Hindlimb muscle (tissue), 1 donor: ENCODE data around the gene RHEBL1. TPM values are rescaled to one million over a fixed set of nuclear protein-coding genes. Genes with fewer than 3 reads are reported as not detected.
A peak's percentile ranks its signal among the peaks of the same experiment; 100 is the strongest.

Experiments used
- DNase-seq: peaks from one replicate; pipeline ENCODE4 v3.0.0-alpha.2; 2013
- polyA plus RNA-seq: library from polyadenylated mRNA; unstranded; fragments of 120-200 nt; gene quantifications from one replicate; pipeline ENCODE4 v1.2.1, GENCODE V29; 2013; ENCODE audit not compliant: insufficient read length

Gene RHEBL1
- polyA plus RNA-seq: 2.2 TPM

GRCh38 chr12:49069507-49070346 is at the start of gene RHEBL1:
RHEBL1 (minus strand) TSS chr12:49069979; CDS start chr12:49069785, 194 bp downstream.
- peak; percentile 96 for DNase-seq

DNA sequence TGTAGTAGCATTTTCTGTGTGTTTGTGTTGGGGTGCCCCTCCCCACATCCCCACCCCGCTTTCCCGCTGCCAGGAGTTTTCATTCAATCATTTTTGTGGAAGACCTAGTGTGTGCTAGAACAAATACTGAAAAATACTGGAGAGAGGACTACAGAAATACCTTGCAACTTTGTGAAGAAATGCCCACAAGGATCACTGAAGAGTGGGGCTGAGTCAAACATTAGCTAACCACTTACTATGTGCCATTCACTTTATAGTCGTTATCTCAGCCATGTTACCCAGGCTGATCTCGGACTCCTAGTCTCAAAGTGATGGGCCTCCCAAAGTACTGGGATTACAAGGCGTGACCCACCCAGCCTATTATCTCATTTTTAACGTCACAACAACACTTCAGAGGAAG is 41.4 kb upstream of the RHEBL1 start:
- no peak for DNase-seq

DNA sequence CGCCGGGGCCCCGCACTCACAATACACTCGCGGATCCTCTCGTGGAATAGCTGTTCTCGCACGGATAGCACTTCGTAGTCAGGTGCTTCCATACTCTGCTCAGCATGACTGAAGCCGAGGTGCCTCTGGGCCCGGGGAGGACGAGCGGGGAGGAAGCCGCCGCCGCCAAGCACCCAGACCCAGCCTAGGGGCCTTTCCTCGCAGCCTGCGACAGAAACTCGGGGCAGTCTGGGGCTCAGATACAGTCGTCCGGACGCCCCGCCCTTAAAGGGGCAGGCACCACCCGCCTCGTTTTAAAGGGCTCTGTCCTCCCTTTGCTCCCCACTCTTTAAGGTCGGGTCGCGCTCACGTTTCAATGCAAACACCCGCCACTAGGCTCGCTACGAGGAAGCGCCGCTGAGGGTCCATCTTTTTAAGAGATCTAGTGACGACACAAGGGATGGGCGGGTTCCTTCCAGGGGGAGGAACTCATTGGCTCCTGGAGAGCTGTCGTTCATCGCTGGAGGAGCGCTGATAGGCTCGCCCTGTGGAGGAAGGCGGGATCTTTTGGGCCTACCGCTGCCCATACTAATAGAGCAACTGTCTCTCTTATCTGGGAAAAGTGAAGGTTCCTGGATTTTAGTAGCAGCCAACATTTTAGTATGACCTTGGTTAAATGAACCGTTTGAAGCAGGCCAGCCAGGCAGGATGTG is 40.8 kb upstream of the RHEBL1 start, which contains the start of gene LMBR1L:
Gene LMBR1L, minus strand, starts transcription at position 384 of the 692 bp plus-strand sequence. Its CDS starts 292 bp downstream, at position 92.
- peak; percentile 98 for DNase-seq

- peak; percentile 42 for DNase-seq
Measured at GRCh38 chr12:49109641-49110463, 40.1 kb upstream of the RHEBL1 start.

- DNase-seq: peak; percentile 39
Measured at GRCh38 chr12:49108958-49109404, 39.2 kb upstream of the RHEBL1 start.

- DNase-seq: peak; percentile 47
Measured at GRCh38 chr12:49105504-49106084, 35.8 kb upstream of the RHEBL1 start.

DNA sequence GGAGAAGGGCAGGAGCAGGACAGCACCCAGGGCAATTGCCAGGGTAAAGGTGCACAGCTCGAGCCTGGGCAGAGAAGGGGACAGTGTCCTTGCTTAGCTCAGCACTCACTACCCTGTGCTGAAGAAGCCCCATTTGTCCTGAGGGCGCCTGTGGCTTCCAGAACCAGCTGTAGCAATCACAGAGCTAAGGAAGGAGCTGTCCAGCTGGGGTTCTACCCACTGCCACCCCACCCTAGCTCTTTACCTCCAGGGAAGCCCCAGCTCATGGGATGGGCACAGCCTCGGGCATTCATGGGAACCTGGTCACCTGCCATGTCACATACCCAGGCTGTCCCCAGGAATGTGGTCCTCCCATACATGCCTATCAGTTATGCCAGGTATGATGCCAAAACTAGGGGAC is 35.0 kb upstream of the RHEBL1 start:
- no peak for DNase-seq

GRCh38 chr12:49100380-49100779 is 30.6 kb upstream of the RHEBL1 start:
- DNase-seq: no peak

DNA sequence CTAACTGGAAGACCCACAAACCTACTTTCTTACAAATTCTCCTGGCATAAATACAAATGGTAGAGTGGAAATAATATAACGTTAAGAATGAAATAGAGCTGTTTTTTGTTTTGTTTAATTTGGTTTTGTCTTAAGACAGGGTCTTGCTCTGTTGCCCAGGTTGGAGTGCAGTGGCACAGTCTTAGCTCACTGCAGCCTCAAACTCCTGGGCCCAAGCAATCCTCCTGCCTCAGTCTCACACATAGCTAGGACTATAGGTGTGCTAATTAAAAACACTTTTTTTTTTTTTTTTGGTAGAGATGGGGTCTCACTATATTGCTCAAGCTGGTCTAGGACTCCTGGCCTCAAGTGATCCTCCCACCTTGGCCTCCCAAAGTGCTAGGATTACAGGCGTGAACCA is 28.9 kb upstream of the RHEBL1 start:
- DNase-seq: no peak

GRCh38 chr12:49098035-49098451 is 28.3 kb upstream of the RHEBL1 start:
- DNase-seq: no peak

DNA sequence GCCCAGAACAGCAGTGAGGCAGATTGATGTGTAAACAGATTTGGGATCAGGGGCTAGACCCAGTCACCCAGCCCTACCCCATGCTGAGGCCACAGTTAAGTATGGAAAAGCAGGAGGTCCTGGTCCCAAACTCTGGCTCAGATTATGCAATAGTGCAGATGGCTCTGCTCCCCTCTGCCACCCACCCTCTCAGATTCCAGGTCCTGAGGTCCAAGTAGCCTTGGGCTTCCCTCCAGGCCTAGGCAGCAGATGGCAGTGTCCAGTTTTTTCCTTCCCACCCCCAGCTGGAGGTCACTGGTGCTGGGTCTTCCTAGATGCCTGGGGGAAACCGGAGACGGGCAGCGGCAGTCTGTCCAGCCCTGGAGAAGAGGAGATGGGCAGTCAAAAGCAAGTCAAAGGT is 27.6 kb upstream of the RHEBL1 start:
- no peak for DNase-seq

GRCh38 chr12:49094975-49095365 is 25.2 kb upstream of the RHEBL1 start:
- DNase-seq: no peak

- no peak for DNase-seq
Measured at GRCh38 chr12:49094160-49094974, 24.6 kb upstream of the RHEBL1 start, which contains the start of gene DHH. DHH (minus strand) TSS chr12:49094801; CDS start chr12:49094512, 289 bp downstream.

GRCh38 chr12:49093792-49094159 is 24.0 kb upstream of the RHEBL1 start:
- DNase-seq: no peak

DNA sequence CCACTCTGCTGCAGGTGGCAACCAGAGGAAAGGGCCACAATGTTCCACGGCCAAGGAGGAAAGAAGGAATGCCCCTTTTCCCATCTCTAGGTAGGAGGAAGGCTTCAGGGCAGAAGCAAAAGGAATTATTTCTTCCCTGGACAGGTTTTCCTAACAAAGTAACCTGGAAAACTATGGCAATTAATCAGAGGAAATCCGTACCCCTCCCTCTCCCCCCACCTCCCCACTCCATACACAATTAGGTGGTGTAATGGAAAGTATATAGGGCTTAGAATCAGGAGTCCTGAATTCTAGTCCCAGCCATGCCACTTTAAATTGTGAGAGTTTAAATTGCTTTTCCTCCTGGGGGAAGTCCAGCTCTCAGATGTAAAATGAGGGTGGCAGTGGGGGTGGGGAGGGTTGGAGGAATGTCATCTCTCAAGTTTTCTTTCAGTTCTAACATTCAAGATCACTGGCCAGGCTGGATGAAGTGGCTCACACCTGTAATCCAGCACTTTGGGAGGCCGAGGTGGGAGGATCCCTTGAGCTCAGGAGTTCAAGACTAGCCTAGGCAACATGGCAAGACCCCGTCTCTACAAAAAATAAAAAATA is 23.1 kb upstream of the RHEBL1 start:
- no peak for DNase-seq

DNA sequence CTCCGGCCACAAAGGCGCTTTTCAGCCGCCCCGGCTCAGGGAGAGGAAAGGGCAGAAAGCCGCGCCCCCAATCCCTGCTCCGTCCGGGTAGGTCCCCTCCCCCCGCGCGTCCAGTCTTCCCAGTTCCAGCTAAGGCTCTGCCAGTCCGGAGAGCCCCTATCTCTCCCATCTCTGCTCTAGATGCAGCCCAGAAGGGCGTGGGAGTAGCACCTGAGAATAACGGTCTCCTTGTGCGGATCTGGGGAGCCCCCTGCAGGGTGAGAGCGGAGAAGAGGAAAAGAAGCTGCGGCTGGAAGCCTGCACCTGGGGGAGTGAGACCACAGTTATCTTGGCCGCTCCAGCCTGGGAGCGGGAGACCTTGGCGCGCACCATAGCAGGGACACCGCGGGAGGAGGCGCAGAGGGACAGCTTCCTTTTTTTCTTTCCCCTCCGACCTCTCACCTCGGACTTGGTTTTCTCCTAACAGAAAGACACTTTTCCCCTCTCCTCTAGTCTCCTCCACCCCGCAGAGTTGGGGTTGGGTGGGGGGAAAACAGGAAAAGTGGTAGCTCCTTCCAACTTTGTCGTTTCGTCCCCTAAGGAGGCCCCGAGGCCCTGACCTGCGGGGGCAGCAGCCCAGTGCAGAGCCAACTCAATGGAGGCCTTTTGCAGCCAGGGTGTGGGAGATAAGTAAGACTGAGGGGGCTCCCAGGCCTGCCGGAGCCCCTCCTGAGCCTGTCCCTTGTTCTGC is 22.5 kb upstream of the RHEBL1 start:
- DNase-seq: no peak

DNA sequence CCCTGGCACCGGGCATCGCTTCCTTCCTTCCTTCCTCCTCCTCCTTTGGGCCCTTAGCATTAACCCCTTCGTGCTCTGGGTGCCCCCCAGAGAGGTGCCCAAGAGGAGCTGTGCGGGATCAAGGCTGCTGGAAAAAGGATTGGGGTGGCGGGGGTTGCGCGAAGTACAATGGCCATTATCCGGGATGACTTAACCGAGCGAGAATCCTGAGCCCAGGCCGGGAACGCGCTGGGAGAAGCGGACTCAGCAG is 22.0 kb upstream of the RHEBL1 start:
- DNase-seq: no peak

DNA sequence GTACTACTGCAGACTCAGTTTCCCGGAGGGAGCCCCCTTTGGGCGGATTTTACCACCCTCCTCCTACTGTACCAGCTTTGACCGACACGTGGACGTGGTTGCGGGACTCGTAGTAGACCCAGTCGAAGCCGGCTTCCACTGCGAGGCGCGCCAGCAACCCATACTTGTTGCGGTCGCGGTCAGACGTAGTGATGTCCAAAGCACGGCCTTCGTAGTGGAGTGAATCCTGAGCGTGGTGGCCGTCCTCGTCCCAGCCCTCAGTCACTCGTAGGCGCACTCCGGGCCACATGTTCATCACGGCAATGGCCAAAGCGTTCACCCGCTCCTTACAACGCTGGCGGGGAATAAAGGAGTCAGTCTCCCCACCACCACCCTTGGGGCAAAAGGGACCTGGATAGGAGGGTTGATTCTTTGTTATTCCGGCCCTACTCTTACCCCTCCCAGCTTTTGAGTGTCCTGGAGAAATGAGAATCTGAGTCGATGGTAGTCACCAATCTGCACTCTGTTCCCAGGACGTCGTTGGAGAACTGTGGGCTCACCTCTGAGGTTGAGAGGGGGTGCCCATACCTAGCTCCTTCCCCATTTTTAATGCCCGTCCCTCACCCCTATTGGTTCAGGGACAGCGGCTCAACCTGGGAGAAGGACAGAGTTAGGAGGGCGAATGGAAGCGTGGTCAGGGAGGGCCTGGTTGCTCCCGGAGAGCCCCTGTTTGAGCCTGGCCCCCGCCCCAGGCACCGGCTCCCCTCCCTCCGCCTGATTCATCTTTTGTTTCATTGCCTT is 21.5 kb upstream of the RHEBL1 start:
- no peak for DNase-seq
